Type B pancreatic cell (in vitro differentiated cells): Measurements from ENCODE around the gene EPHB1. TPM values are rescaled to one million over a fixed set of nuclear protein-coding genes. Genes with fewer than 3 reads are reported as not detected.

ENCODE experiments used
- DNase-seq: peaks from one replicate; pipeline ENCODE4 v3.0.0; 2021; ENCODE audit warnings: mixed read lengths; ENCODE audit not compliant: unreplicated experiment; ENCODE audit errors: extremely low spot score
- H3K27ac Mint-ChIP-seq: 2 replicates; pipeline ENCODE4 v1.8.0; 2021; ENCODE audit warnings: mild to moderate bottlenecking, mixed read lengths
- H3K27me3 Mint-ChIP-seq: 2 replicates; pipeline ENCODE4 v1.8.0; 2021; ENCODE audit warnings: mixed read lengths
- H3K36me3 Mint-ChIP-seq: 2 replicates; pipeline ENCODE4 v1.8.0; 2021; ENCODE audit warnings: mixed read lengths
- H3K4me1 Mint-ChIP-seq: one replicate; pipeline ENCODE4 v1.8.0; 2021; ENCODE audit warnings: mixed read lengths; ENCODE audit not compliant: unreplicated experiment
- H3K4me3 Mint-ChIP-seq: 2 replicates; pipeline ENCODE4 v1.8.0; 2021; ENCODE audit warnings: mild to moderate bottlenecking, mixed read lengths
- H3K9me3 Mint-ChIP-seq: 2 replicates; pipeline ENCODE4 v1.8.0; 2021; ENCODE audit warnings: mixed read lengths
- CTCF ChIP-seq: fragments of 200-600 bp; sonication (generic); conservative IDR thresholded peaks from 2 replicates; pipeline ENCODE4 v1.5.0; 2021; ENCODE audit warnings: antibody characterized with exemption, mild to moderate bottlenecking
- total RNA-seq: library from RNA; stranded (reverse); gene quantifications from 2 replicates; pipeline ENCODE4 v1.2.1, GENCODE V29; 2021; ENCODE audit warnings: low replicate concordance

Gene EPHB1
- total RNA-seq, 1 donor from 2014 or later, result 9.1 TPM

GRCh38 chr3:135081451-135081850, 286.4 kb downstream of the EPHB1 start:
- peaks cover 27% of the 10 kb centered on the region for H3K27me3 Mint-ChIP-seq

GRCh38 chr3:135081856-135082434, 286.9 kb downstream of the EPHB1 start:
- no peak for DNase-seq
- H3K27me3 Mint-ChIP-seq, result peaks cover 28% of the 10 kb centered on the region
- H3K27ac Mint-ChIP-seq, result no peak overlapping the region
- H3K36me3 Mint-ChIP-seq, result no peaks in the 10 kb centered on the region
- no peak overlapping the region for H3K4me3 Mint-ChIP-seq
- H3K4me1 Mint-ChIP-seq, result no peaks in the 10 kb centered on the region
- H3K9me3 Mint-ChIP-seq, result no peaks in the 10 kb centered on the region
- TF ChIP-seq CTCF, result no peak

More at GRCh38 chr3:135081451-135081850, 286.4 kb downstream of the EPHB1 start:
- Mint-ChIP-seq H3K27ac (no peak overlapping the region), H3K4me3 (no peak overlapping the region), H3K36me3 (no peaks in the 10 kb centered on the region), H3K9me3 (no peaks in the 10 kb centered on the region), H3K4me1 (no peaks in the 10 kb centered on the region)
- DNase-seq, result no peak
- no peak for TF ChIP-seq CTCF

GRCh38 chr3:135082706-135083105, 287.6 kb downstream of the EPHB1 start:
- no peaks in the 10 kb centered on the region for H3K9me3 Mint-ChIP-seq

GRCh38 chr3:135083179-135083578, 288.1 kb downstream of the EPHB1 start:
- no peaks in the 10 kb centered on the region for H3K9me3 Mint-ChIP-seq
- no peak overlapping the region for H3K27ac Mint-ChIP-seq
- TF ChIP-seq CTCF, result no peak
- DNase-seq, result no peak
- no peaks in the 10 kb centered on the region for H3K4me1 Mint-ChIP-seq
- no peak overlapping the region for H3K4me3 Mint-ChIP-seq
- peaks cover 28% of the 10 kb centered on the region for H3K27me3 Mint-ChIP-seq
- no peaks in the 10 kb centered on the region for H3K36me3 Mint-ChIP-seq

More at GRCh38 chr3:135082706-135083105, 287.6 kb downstream of the EPHB1 start:
- Mint-ChIP-seq H3K27me3 (peaks cover 28% of the 10 kb centered on the region), H3K4me3 (no peak overlapping the region), H3K4me1 (no peaks in the 10 kb centered on the region), H3K27ac (no peak overlapping the region), H3K36me3 (no peaks in the 10 kb centered on the region)
- DNase-seq, result no peak
- TF ChIP-seq CTCF, result no peak

- H3K27me3 Mint-ChIP-seq, result peaks cover 28% of the 10 kb centered on the region
- no peaks in the 10 kb centered on the region for H3K36me3 Mint-ChIP-seq
- H3K4me1 Mint-ChIP-seq, result no peaks in the 10 kb centered on the region
- H3K27ac Mint-ChIP-seq, result no peak overlapping the region
- DNase-seq, result no peak
- no peak overlapping the region for H3K4me3 Mint-ChIP-seq
- H3K9me3 Mint-ChIP-seq, result no peaks in the 10 kb centered on the region
- no peak for TF ChIP-seq CTCF
Observed at GRCh38 chr3:135083756-135084155, 288.7 kb downstream of the EPHB1 start.
